Measurements from ENCODE around the gene PPHLN1.

DNA sequence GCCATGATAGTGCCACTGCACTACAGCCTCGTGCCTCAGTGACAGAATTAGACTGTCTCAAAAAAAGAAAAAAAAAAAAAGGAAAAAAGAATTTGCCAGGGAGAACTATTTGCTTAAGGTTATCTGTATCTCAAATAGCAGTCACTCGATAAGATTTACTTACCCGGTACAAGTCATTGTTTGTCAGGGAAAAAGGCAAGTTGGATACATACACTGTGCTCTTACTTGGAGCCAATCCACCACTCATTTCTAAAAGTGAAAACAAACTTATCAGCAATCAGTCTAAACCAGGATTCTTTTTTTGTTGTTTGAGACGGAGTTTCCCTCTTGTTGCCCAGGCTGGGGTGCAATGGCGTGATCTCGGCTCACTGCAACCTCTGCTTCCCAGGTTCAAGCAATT lies 2.1 kb upstream of the PPHLN1 start:
- TF ChIP-seq, protein P1, sequence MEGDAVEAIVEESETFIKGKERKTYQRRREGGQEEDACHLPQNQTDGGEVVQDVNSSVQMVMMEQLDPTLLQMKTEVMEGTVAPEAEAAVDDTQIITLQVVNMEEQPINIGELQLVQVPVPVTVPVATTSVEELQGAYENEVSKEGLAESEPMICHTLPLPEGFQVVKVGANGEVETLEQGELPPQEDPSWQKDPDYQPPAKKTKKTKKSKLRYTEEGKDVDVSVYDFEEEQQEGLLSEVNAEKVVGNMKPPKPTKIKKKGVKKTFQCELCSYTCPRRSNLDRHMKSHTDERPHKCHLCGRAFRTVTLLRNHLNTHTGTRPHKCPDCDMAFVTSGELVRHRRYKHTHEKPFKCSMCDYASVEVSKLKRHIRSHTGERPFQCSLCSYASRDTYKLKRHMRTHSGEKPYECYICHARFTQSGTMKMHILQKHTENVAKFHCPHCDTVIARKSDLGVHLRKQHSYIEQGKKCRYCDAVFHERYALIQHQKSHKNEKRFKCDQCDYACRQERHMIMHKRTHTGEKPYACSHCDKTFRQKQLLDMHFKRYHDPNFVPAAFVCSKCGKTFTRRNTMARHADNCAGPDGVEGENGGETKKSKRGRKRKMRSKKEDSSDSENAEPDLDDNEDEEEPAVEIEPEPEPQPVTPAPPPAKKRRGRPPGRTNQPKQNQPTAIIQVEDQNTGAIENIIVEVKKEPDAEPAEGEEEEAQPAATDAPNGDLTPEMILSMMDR (IDR thresholded peaks at IDR 0.05; ENCODE audit: insufficient read depth, low read depth, low read length): no peak
- TF ChIP-seq EZH2 (IDR thresholded peaks at IDR 0.05; ENCODE audit: insufficient read depth, low read length): no peak
